HEK293 (cell line): ENCODE data around the gene NAV2.

Source experiments
- CTCF ChIA-PET: fragments of 350-600 bp; formaldehyde crosslinking; extraction: SDS; loops from one replicate; lab custom pipeline; 2021; ENCODE audit warnings: antibody characterized with exemption; lab: Yijun Ruan, JAX
- POLR2A ChIA-PET: fragments of 300-600 bp; formaldehyde crosslinking; extraction: SDS; loops from one replicate; lab custom pipeline; 2020; ENCODE audit warnings: antibody characterized with exemption, inconsistent platforms; lab: Yijun Ruan, JAX
- H3K27ac ChIP-seq: fragments of 200-500 bp; sonication (Bioruptor generic); 2 replicates; pipeline ENCODE4 v1.5.1; 2014; ENCODE audit warnings: low read depth, low read length, control low read depth, inconsistent platforms; ENCODE audit errors: extremely low read depth
- H3K36me3 ChIP-seq, 2 experiments: fragments of 200-500 bp in 1 of 2; sonication (Bioruptor generic) in 1 of 2; 1 replicate in 1 of 2; 2 replicates in 1 of 2; pipeline ENCODE4 v1.5.1; 2014 to 2017; ENCODE audit warnings: inconsistent platforms in 2 of 2, low read length in 2 of 2; ENCODE audit not compliant: control insufficient read depth in 2 of 2, insufficient read depth in 1 of 2
- H3K4me1 ChIP-seq: fragments of 200-500 bp; sonication (Bioruptor generic); 2 replicates; pipeline ENCODE4 v1.5.1; 2014; ENCODE audit warnings: mild to moderate bottlenecking, low read length, inconsistent platforms; ENCODE audit not compliant: control insufficient read depth, insufficient read depth
- H3K4me3 ChIP-seq: 2 replicates; pipeline ENCODE4 v1.5.1; 2011; ENCODE audit warnings: low read depth, mild to moderate bottlenecking, control low read depth, low read length, moderate library complexity
- H3K9me3 ChIP-seq: fragments of 200-500 bp; sonication (Bioruptor generic); 2 replicates; pipeline ENCODE4 v1.5.1; 2014; ENCODE audit warnings: low read depth, low read length, inconsistent platforms; ENCODE audit not compliant: control insufficient read depth, insufficient read depth
- HOXA7 ChIP-seq: sonication (generic); formaldehyde crosslinking; IDR thresholded peaks from 2 replicates; pipeline ENCODE4 v1.8.1; 2022; ENCODE audit warnings: missing genetic modification reagents, borderline replicate concordance
- MEIS1 ChIP-seq: sonication (generic); formaldehyde crosslinking; IDR thresholded peaks from 2 replicates; pipeline ENCODE4 v1.8.1; 2022; ENCODE audit warnings: missing genetic modification reagents, mild to moderate bottlenecking, borderline replicate concordance
- PRDM1 ChIP-seq: fragments of 450-650 bp; formaldehyde crosslinking; IDR thresholded peaks from 2 replicates; pipeline ENCODE4; 2016; ENCODE audit warnings: missing biosample characterization, missing genetic modification characterization
- RBAK ChIP-seq: fragments of 450-650 bp; formaldehyde crosslinking; IDR thresholded peaks from 2 replicates; pipeline ENCODE4 v1.5.1; 2016; ENCODE audit warnings: missing biosample characterization, missing genetic modification characterization
- SALL2 ChIP-seq: fragments of 450-650 bp; formaldehyde crosslinking; IDR thresholded peaks from 2 replicates; pipeline ENCODE4 v1.5.0; 2017; ENCODE audit warnings: missing biosample characterization, mild to moderate bottlenecking, missing genetic modification characterization, borderline replicate concordance
- SETDB1 ChIP-seq: IDR thresholded peaks from one replicate; pipeline ENCODE4 v1.6.1; 2017; ENCODE audit warnings: mild to moderate bottlenecking, low read length, moderate library complexity, mixed read lengths; ENCODE audit not compliant: insufficient read length
- ZNF133 ChIP-seq: fragments of 450-650 bp; formaldehyde crosslinking; IDR thresholded peaks from 2 replicates; pipeline ENCODE4 v1.5.1; 2016; ENCODE audit warnings: missing biosample characterization, missing genetic modification characterization
- ZNF211 ChIP-seq: fragments of 450-650 bp; formaldehyde crosslinking; IDR thresholded peaks from 2 replicates; pipeline ENCODE4 v1.5.1; 2016; ENCODE audit warnings: low read depth, missing biosample characterization, missing genetic modification characterization
- ZNF404 ChIP-seq: fragments of 450-650 bp; formaldehyde crosslinking; IDR thresholded peaks from 2 replicates; pipeline ENCODE4 v1.5.1; 2017; ENCODE audit warnings: missing biosample characterization, missing genetic modification characterization
- ZNF433 ChIP-seq: fragments of 450-650 bp; formaldehyde crosslinking; IDR thresholded peaks from 2 replicates; pipeline ENCODE4 v1.5.1; 2016; ENCODE audit warnings: missing biosample characterization, missing genetic modification characterization, low read depth
- ZNF549 ChIP-seq: fragments of 450-650 bp; IDR thresholded peaks from 2 replicates; pipeline ENCODE4 v1.5.1; 2018; ENCODE audit warnings: missing biosample characterization, missing genetic modification characterization, mild to moderate bottlenecking, inconsistent platforms, moderate library complexity
- ZNF558 ChIP-seq: fragments of 450-650 bp; formaldehyde crosslinking; IDR thresholded peaks from 2 replicates; pipeline ENCODE4 v1.5.1; 2016; ENCODE audit warnings: missing biosample characterization, missing genetic modification characterization
- ZNF596 ChIP-seq: fragments of 450-650 bp; IDR thresholded peaks from 2 replicates; pipeline ENCODE4 v1.5.0; 2018; ENCODE audit warnings: missing biosample characterization, mild to moderate bottlenecking, missing genetic modification characterization, moderate library complexity
- ZNF600 ChIP-seq: fragments of 450-650 bp; formaldehyde crosslinking; IDR thresholded peaks from 2 replicates; pipeline ENCODE4 v1.5.1; 2016; ENCODE audit warnings: missing biosample characterization, missing genetic modification characterization
- ZNF624 ChIP-seq: fragments of 450-650 bp; formaldehyde crosslinking; IDR thresholded peaks from 2 replicates; pipeline ENCODE4 v1.5.1; 2017; ENCODE audit warnings: missing biosample characterization, missing genetic modification characterization
- ZNF626 ChIP-seq: fragments of 450-650 bp; sonication (Bioruptor Pico); formaldehyde crosslinking; IDR thresholded peaks from 2 replicates; pipeline ENCODE4 v1.5.1; 2018; ENCODE audit warnings: missing biosample characterization, missing genetic modification characterization, inconsistent platforms
- ZNF701 ChIP-seq: fragments of 450-650 bp; formaldehyde crosslinking; IDR thresholded peaks from 2 replicates; pipeline ENCODE4 v1.5.1; 2016; ENCODE audit warnings: missing biosample characterization, missing genetic modification characterization
- ZNF777 ChIP-seq: fragments of 450-650 bp; formaldehyde crosslinking; IDR thresholded peaks from 2 replicates; pipeline ENCODE4 v1.5.1; 2017; ENCODE audit warnings: missing biosample characterization, missing genetic modification characterization, borderline replicate concordance
- ZNF843 ChIP-seq: fragments of 450-650 bp; formaldehyde crosslinking; IDR thresholded peaks from 2 replicates; pipeline ENCODE4 v1.5.1; 2016; ENCODE audit warnings: missing biosample characterization, missing genetic modification characterization
- TF ChIP-seq, protein P1 (sequence below): fragments of 450-650 bp; formaldehyde crosslinking; IDR thresholded peaks from 2 replicates; pipeline ENCODE4 v1.5.1; 2016; ENCODE audit warnings: missing biosample characterization, missing genetic modification characterization, borderline replicate concordance
- TF ChIP-seq, protein P2 (sequence below): fragments of 450-650 bp; formaldehyde crosslinking; IDR thresholded peaks from 2 replicates; pipeline ENCODE4 v1.5.1; 2017; ENCODE audit warnings: missing biosample characterization, missing genetic modification characterization
- TF ChIP-seq, protein P3 (sequence below): fragments of 450-650 bp; formaldehyde crosslinking; IDR thresholded peaks from 2 replicates; pipeline ENCODE4 v1.5.1; 2017; ENCODE audit warnings: missing biosample characterization, missing genetic modification characterization
- TF ChIP-seq, protein P4 (sequence below): IDR thresholded peaks from 2 replicates; pipeline ENCODE4 v1.6.1; 2011; ENCODE audit warnings: mild to moderate bottlenecking, low read depth, low read length, borderline replicate concordance
- TF ChIP-seq, protein P5 (sequence below): fragments of 450-650 bp; formaldehyde crosslinking; IDR thresholded peaks from 2 replicates; pipeline ENCODE4 v1.5.1; 2016; ENCODE audit warnings: missing biosample characterization, missing genetic modification characterization
- TF ChIP-seq, protein P6 (sequence below): fragments of 450-650 bp; formaldehyde crosslinking; IDR thresholded peaks from 2 replicates; pipeline ENCODE4 v1.5.1; 2016; ENCODE audit warnings: missing biosample characterization, missing genetic modification characterization

NAV2 gene

DNA sequence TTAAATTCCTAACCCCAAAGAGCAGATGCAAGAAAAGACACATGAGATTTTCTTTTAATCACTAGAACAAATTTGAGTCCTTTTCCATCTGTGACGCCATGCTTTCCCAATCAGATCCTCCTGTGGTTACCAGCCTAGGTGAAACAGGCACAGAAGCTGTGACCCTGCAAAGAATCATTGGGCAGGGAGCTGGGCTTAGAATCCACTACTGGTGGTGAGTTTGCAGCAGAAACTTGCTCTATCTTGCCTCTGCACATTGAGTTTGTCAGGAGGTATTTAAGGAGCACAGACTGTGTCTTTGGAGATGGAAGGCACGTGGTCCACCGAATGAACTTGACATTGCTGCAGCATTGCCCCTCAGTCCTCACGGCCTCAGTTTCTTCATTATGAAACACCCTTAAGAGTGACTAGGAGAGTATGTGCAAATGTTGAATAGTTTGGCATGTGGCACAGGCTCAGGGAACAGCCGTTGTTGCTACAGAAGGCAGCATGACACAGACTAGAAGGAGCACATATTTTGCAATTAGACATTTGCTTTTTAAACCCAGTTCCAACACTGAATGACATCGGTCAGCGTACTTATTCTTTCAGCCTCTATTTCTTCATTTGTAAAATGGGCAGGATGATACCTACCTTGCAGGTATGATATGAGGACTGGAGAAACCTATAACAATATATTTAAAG lies 320.1 kb downstream of the NAV2 start:
- ChIA-PET CTCF (no interaction called here), POLR2A (no interaction called here)
- H3K4me1 ChIP-seq: peaks cover 15% of the 10 kb centered on the region; the same call in 1 of the 2 replicates
- no peaks in the 10 kb centered on the region for H3K9me3 ChIP-seq
- TF ChIP-seq PRDM1 (tag by site-specific recombination): no peak
- TF ChIP-seq ZNF596: no peak
- TF ChIP-seq, protein P1, sequence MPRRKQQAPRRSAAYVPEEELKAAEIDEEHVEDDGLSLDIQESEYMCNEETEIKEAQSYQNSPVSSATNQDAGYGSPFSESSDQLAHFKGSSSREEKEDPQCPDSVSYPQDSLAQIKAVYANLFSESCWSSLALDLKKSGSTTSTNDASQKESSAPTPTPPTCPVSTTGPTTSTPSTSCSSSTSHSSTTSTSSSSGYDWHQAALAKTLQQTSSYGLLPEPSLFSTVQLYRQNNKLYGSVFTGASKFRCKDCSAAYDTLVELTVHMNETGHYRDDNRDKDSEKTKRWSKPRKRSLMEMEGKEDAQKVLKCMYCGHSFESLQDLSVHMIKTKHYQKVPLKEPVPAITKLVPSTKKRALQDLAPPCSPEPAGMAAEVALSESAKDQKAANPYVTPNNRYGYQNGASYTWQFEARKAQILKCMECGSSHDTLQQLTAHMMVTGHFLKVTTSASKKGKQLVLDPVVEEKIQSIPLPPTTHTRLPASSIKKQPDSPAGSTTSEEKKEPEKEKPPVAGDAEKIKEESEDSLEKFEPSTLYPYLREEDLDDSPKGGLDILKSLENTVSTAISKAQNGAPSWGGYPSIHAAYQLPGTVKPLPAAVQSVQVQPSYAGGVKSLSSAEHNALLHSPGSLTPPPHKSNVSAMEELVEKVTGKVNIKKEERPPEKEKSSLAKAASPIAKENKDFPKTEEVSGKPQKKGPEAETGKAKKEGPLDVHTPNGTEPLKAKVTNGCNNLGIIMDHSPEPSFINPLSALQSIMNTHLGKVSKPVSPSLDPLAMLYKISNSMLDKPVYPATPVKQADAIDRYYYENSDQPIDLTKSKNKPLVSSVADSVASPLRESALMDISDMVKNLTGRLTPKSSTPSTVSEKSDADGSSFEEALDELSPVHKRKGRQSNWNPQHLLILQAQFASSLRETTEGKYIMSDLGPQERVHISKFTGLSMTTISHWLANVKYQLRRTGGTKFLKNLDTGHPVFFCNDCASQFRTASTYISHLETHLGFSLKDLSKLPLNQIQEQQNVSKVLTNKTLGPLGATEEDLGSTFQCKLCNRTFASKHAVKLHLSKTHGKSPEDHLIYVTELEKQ (tag by site-specific recombination): no peak
- no peak for TF ChIP-seq ZNF626 (tag by site-specific recombination)
- no peak for TF ChIP-seq RBAK
- TF ChIP-seq ZNF433 (tag by site-specific recombination): no peak
- TF ChIP-seq ZNF558 (tag by site-specific recombination): no peak
- TF ChIP-seq ZNF624 (tag by site-specific recombination): no peak
- TF ChIP-seq HOXA7 (CRISPR knock-in tag): no peak
- H3K36me3 ChIP-seq: no peaks in the 10 kb centered on the region
- H3K4me3 ChIP-seq: no peak overlapping the region
- H3K27ac ChIP-seq: no peak overlapping the region

DNA sequence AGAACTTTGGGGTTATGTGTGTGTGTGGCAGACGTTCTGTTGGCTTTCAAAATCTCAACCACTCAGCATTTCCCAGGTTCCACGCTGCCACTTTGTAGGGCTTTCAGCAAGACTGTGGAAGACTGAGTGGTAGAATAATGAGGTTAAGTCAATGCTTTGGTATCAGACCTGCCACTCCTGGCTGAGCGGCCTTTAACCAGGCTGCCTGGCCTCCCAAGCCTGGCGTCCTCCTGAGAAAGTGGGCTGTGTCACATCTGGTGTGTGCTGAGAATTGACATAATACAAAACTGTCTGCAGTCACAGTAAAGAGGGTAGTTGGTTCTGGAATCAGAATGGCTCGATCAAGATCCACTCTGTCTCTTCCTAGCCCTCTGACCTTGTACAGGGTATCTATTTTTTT lies 321.2 kb downstream of the NAV2 start:
- ChIA-PET POLR2A (no interaction called here), CTCF (no interaction called here)
- Histone ChIP-seq H3K4me1 (peaks cover 12% of the 10 kb centered on the region; the same call in 1 of the 2 replicates), H3K36me3 (no peaks in the 10 kb centered on the region), H3K27ac (no peak overlapping the region), H3K4me3 (no peak overlapping the region), H3K9me3 (no peaks in the 10 kb centered on the region)
- TF ChIP-seq, protein P2, sequence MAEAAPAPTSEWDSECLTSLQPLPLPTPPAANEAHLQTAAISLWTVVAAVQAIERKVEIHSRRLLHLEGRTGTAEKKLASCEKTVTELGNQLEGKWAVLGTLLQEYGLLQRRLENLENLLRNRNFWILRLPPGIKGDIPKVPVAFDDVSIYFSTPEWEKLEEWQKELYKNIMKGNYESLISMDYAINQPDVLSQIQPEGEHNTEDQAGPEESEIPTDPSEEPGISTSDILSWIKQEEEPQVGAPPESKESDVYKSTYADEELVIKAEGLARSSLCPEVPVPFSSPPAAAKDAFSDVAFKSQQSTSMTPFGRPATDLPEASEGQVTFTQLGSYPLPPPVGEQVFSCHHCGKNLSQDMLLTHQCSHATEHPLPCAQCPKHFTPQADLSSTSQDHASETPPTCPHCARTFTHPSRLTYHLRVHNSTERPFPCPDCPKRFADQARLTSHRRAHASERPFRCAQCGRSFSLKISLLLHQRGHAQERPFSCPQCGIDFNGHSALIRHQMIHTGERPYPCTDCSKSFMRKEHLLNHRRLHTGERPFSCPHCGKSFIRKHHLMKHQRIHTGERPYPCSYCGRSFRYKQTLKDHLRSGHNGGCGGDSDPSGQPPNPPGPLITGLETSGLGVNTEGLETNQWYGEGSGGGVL (tag by site-specific recombination): no peak
- no peak for TF ChIP-seq ZNF549 (tag by site-specific recombination)
- TF ChIP-seq, protein P3, sequence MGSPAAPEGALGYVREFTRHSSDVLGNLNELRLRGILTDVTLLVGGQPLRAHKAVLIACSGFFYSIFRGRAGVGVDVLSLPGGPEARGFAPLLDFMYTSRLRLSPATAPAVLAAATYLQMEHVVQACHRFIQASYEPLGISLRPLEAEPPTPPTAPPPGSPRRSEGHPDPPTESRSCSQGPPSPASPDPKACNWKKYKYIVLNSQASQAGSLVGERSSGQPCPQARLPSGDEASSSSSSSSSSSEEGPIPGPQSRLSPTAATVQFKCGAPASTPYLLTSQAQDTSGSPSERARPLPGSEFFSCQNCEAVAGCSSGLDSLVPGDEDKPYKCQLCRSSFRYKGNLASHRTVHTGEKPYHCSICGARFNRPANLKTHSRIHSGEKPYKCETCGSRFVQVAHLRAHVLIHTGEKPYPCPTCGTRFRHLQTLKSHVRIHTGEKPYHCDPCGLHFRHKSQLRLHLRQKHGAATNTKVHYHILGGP (tag by site-specific recombination): no peak
- TF ChIP-seq ZNF701 (tag by site-specific recombination): no peak
- TF ChIP-seq ZNF777: no peak
- TF ChIP-seq ZNF404 (tag by site-specific recombination): no peak
- no peak for TF ChIP-seq SALL2 (tag by site-specific recombination)
- no peak for TF ChIP-seq MEIS1
- no peak for TF ChIP-seq ZNF600 (tag by site-specific recombination)
- TF ChIP-seq ZNF211 (tag by site-specific recombination): no peak
- TF ChIP-seq, protein P4, sequence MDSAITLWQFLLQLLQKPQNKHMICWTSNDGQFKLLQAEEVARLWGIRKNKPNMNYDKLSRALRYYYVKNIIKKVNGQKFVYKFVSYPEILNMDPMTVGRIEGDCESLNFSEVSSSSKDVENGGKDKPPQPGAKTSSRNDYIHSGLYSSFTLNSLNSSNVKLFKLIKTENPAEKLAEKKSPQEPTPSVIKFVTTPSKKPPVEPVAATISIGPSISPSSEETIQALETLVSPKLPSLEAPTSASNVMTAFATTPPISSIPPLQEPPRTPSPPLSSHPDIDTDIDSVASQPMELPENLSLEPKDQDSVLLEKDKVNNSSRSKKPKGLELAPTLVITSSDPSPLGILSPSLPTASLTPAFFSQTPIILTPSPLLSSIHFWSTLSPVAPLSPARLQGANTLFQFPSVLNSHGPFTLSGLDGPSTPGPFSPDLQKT: no peak
- no peak for TF ChIP-seq ZNF133
- TF ChIP-seq SETDB1: no peak
- TF ChIP-seq, protein P5, sequence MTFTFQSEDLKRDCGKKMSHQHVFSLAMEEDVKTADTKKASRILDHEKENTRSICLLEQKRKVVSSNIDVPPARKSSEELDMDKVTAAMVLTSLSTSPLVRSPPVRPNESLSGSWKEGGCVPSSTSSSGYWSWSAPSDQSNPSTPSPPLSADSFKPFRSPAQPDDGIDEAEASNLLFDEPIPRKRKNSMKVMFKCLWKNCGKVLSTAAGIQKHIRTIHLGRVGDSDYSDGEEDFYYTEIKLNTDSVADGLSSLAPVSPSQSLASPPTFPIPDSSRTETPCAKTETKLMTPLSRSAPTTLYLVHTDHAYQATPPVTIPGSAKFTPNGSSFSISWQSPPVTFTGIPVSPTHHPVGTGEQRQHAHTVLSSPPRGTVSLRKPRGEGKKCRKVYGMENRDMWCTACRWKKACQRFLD (tag by site-specific recombination): no peak
- TF ChIP-seq, protein P6, sequence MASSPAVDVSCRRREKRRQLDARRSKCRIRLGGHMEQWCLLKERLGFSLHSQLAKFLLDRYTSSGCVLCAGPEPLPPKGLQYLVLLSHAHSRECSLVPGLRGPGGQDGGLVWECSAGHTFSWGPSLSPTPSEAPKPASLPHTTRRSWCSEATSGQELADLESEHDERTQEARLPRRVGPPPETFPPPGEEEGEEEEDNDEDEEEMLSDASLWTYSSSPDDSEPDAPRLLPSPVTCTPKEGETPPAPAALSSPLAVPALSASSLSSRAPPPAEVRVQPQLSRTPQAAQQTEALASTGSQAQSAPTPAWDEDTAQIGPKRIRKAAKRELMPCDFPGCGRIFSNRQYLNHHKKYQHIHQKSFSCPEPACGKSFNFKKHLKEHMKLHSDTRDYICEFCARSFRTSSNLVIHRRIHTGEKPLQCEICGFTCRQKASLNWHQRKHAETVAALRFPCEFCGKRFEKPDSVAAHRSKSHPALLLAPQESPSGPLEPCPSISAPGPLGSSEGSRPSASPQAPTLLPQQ: no peak
- no peak for TF ChIP-seq ZNF843
